ENCODE data around the gene NCKAP5.

- TF ChIP-seq EP300 (IDR thresholded peaks at IDR 0.05; ENCODE audit: borderline replicate concordance) (no peak), TAF1 (IDR thresholded peaks at IDR 0.05; ENCODE audit: low read depth) (no peak), REST (IDR thresholded peaks at IDR 0.05; ENCODE audit: low read depth) (no peak), MAX (IDR thresholded peaks at IDR 0.05) (no peak), RAD21 (IDR thresholded peaks at IDR 0.05; ENCODE audit: low read depth) (no peak), EGR1 (IDR thresholded peaks at IDR 0.05) (no peak)
Measured at GRCh38 chr2:133360882-133361281, 207.4 kb downstream of the NCKAP5 start.
